ENCODE results near the gene RNF26.

The RNF26 gene

GRCh38 chr11:119335091-119335654 lies 846 bp downstream of the RNF26 start:
- no peak for FAIRE-seq
- no peak for DNase-seq (ENCODE audit: extremely low spot score, insufficient read length, low read depth)

- DNase-seq (ENCODE audit: extremely low spot score, insufficient read length, low read depth) (no peak), FAIRE-seq (no peak)
These were observed 1.6 kb downstream of the RNF26 start for GRCh38 chr11:119335655-119336543.

DNA sequence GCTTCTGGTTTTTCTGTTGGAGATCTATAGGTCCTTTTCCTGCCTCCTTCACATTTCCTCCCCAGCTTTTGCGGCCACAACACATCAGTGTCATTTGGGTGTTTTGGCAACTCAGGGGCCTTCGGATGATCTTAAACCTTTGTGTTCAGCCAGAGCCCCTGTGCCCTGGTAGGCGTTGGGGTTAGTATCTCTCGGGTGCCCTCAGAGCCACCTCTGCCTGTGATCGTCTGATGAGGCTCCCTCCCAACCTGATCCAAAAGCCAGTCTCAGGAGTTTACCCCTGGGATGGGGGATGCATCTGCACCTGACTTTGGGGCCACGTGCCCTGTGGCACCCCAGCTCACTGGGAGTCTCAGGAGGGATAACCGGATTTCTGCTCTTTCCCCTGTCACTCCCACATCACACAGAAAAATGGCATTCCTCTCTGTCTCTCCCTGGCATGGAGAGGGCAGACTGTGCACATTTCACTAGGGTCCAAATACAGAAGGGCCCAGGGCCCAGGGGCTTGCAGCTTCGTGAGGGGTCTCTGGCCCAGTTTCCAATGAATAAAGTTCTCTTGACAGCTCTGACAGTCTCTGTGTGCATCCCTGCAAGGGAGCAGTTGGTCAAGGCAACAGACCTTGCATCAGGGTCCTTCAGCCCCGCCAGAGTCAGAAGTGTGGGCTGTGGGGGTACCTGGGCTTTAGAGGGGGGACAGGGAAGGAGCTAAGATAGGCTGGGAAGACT lies 2.6 kb downstream of the RNF26 start:
- DNase-seq (ENCODE audit: extremely low spot score, insufficient read length, low read depth), result no peak
- no peak for FAIRE-seq

DNA sequence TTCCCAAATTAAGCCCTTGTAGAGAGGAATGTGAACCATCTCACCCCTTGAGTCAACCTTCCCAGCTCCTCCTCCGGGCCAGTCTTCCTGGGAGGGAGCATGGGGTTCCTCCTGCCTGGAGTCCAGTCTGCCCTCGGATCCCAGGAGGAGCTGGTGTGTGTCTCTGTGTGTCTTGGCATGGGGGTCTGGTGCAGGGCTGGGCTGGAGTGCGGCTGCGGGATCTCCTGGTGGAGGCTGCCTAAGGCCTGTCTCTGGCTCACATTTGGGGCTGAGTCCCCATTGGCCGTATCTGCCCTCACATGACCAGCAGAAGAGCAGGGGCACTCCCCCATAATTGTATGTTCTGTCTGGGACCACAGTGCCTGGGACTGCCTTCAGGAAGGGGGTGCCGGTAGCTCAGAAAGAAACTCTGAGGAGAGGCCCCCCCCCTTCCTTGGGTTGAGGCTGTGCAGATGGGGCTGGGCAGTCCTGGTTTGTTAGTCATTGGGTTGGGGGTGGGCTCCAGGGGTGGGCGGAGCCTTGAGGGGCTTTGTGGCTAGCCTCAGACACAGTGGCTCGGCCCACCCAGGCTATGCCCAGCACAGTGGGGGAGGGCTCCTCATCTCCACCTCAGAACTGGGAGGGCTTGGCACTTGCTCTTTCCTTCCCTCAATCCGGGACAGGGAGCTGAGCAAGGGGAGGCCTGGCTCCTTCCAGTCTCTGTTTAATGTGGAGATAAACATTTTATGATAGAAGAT lies 3.4 kb downstream of the RNF26 start:
- FAIRE-seq (no peak), DNase-seq (ENCODE audit: extremely low spot score, insufficient read length, low read depth) (no peak)

DNA sequence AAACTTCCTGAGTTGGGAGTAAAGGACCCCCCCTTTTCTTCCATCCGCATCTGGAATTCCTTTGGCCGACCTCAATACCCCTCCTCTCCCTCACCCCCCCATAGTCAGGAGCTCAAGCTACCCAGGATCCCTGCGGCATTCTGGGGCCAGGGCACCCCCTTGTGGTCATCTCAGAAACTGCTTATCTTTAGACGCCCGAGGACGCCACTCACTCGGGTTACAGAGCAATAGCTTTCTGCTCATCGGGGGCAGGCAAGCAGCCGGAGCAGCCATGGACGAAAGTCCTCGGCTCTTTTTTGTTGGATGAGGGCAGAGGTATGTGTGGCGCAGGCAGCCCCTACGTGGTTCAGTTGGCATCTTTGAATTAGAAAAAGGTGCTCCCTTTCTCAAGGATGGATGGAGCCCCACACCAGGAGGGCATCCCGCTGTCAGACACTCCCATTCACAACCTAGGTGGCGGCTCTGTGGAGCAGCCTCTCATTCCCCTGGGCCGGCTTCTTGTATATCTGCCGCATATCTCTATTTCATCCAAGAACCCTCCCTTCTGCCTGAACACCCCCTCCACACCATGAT lies 4.1 kb downstream of the RNF26 start:
- FAIRE-seq (peak; percentile 18), DNase-seq (ENCODE audit: extremely low spot score, insufficient read length, low read depth) (no peak)

DNA sequence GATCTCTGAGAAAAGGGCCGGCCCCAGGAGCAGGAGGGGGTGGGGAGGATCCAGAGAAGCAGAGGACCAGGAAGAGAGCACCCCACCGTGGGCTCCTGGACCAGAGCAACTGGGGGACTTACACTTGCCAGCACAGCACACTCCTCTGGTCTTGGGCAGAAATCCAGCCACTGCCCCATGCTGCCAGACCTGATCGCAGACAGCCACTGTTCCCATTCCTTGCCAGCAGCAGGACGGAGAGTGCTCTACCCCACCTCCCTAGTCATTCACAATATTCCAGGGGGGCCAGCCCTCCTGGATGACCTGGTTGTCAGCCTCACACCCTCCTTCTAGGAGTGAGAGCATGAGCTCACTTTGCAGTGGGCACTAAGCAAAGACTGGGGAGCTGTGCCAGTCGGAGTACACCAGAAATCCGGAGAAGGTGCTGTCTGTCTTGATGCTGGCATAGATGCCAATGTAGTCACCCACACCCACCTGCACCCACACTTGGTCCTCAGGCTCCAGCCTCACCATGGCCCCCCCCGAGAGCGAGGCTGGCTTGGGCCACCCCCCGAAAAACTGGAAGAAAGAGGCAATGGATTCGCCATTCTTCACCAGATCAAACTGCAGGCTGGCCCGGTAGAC lies 4.8 kb downstream of the RNF26 start:
- DNase-seq (ENCODE audit: extremely low spot score, insufficient read length, low read depth), result no peak
- FAIRE-seq, result no peak

- FAIRE-seq (no peak), DNase-seq (ENCODE audit: extremely low spot score, insufficient read length, low read depth) (no peak)
These were observed 5.4 kb downstream of the RNF26 start for GRCh38 chr11:119339589-119340334.

- DNase-seq (ENCODE audit: extremely low spot score, insufficient read length, low read depth) (no peak), FAIRE-seq (no peak)
These were observed 6.3 kb downstream of the RNF26 start, which contains the start of gene C1QTNF5 for GRCh38 chr11:119340335-119341221. C1QTNF5 (minus strand) TSS chr11:119340883; CDS start chr11:119340397, 486 bp downstream.

DNA sequence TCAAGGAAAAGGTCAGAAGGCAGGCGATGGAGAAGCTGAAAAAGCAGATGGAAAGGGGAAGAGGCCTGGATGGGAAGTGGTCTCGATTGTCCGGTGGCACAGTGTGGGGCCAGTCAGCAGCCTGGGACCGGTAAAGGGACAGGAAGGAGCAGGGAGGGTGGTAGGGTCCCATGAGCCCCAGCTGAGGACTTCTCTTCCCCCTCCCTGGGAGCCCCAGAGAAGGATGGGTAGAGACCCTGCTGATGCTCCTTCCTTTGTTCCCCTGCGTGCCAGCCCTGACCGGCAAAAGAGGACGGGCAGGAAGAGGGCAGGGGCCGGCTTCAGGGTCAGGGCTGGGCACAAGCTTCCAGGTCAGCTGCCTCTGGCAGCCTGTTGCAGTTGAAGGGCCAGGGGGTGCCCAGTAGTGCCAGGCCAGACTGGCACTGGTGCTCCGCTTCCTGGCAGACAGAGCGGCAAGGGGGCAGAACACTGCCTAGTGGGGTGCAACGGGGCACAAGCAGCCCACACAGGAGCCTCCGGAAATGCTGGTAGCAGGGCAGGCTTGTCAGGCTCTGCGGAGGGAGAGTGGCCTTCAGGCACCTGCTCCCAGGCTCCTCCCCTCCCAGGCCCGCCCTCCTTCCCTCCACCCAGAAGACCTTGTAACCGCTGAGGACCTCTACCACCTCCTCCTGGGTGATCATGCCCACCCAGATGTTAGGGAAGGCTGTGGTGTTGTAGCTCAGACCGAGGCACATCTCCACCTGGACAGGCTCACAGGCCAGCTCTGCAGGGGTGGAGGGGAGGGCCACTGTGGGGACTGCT lies 7.1 kb downstream of the RNF26 start:
- FAIRE-seq, result no peak
- DNase-seq (ENCODE audit: extremely low spot score, insufficient read length, low read depth), result no peak

DNA sequence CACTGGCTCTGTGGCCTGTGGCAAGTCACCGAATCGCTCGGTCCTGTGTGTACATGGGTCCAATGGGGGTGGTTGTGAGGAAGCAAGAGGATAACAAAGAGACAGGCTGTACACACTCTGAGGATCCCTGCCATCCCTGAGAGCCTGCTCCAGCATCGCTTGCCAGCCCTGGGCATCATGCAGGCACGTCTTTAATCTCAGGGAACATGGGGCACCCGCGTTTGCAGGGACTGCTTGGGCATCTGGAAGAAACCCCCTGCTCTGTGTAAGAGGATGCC lies 7.6 kb downstream of the RNF26 start:
- no peak for DNase-seq (ENCODE audit: extremely low spot score, insufficient read length, low read depth)
- no peak for FAIRE-seq

GRCh38 chr11:119342362-119343130 lies 8.2 kb downstream of the RNF26 start:
- no peak for DNase-seq (ENCODE audit: extremely low spot score, insufficient read length, low read depth)

DNA sequence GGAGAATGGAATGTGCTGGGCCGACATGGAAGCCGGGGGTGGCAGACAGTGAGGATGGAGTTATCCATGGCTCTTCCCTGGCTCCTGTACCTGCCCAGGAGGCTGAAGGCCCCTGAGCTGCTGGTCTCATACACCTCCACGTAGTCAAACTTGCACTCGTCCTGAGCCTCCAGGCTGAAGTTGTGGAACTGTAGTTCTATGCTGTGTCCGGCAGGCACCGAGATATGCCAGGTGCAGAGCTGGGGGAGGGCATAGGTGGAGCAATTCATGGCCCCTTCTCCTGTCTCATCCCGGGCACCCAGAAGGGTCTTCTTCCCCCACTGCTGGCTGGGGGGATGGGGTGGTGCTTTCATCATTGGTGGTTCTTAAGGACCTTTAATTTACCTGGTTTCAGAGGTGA lies 9.4 kb downstream of the RNF26 start:
- DNase-seq (ENCODE audit: extremely low spot score, insufficient read length, low read depth), result no peak
- no peak for FAIRE-seq

More at GRCh38 chr11:119342362-119343130, 8.2 kb downstream of the RNF26 start:
- FAIRE-seq, result no peak

- FAIRE-seq, result no peak
- DNase-seq (ENCODE audit: extremely low spot score, insufficient read length, low read depth), result no peak
These were observed 10.1 kb downstream of the RNF26 start for GRCh38 chr11:119344291-119345010.

DNA sequence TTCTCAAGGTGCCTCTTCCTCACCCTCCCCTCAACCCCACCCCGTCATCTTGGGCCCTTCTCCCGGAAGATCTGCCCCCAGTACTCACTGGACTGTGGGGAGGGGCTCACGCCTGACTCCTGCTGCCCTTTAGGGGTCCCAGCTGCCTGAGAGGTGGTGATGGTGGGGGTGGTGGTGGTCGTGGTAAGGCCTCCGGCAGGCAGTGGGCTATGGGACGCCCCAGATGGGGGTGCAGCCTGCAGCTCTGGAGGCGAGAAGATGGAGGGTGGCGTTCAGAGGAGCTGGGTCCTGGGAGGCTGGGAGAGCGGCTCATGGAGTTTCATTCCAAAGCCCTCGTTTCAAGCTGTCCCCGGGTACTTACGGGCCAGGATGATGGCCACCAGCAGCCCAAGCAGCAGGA lies 11.4 kb downstream of the RNF26 start:
- no peak for DNase-seq (ENCODE audit: extremely low spot score, insufficient read length, low read depth)
- FAIRE-seq, result no peak

- DNase-seq (ENCODE audit: extremely low spot score, insufficient read length, low read depth) (no peak), FAIRE-seq (no peak)
These were observed 12.3 kb downstream of the RNF26 start, which contains the start of gene MFRP for GRCh38 chr11:119346605-119347004. MFRP (minus strand) TSS chr11:119346705; CDS start chr11:119346513, 192 bp downstream.

GRCh38 chr11:119347242-119347641 lies 12.9 kb downstream of the RNF26 start:
- no peak for FAIRE-seq

More at GRCh38 chr11:119347242-119347641, 12.9 kb downstream of the RNF26 start:
- no peak for DNase-seq (ENCODE audit: extremely low spot score, insufficient read length, low read depth)
